ENCODE data around the gene GRID1.

The GRID1 gene

GRCh38 chr10:85666102-85666501 lies 700.5 kb downstream of the GRID1 start:
- TF ChIP-seq, protein P1, sequence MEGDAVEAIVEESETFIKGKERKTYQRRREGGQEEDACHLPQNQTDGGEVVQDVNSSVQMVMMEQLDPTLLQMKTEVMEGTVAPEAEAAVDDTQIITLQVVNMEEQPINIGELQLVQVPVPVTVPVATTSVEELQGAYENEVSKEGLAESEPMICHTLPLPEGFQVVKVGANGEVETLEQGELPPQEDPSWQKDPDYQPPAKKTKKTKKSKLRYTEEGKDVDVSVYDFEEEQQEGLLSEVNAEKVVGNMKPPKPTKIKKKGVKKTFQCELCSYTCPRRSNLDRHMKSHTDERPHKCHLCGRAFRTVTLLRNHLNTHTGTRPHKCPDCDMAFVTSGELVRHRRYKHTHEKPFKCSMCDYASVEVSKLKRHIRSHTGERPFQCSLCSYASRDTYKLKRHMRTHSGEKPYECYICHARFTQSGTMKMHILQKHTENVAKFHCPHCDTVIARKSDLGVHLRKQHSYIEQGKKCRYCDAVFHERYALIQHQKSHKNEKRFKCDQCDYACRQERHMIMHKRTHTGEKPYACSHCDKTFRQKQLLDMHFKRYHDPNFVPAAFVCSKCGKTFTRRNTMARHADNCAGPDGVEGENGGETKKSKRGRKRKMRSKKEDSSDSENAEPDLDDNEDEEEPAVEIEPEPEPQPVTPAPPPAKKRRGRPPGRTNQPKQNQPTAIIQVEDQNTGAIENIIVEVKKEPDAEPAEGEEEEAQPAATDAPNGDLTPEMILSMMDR (conservative IDR thresholded peaks at IDR 0.05): no peak
- no peak overlapping the region for H3K27ac ChIP-seq

DNA sequence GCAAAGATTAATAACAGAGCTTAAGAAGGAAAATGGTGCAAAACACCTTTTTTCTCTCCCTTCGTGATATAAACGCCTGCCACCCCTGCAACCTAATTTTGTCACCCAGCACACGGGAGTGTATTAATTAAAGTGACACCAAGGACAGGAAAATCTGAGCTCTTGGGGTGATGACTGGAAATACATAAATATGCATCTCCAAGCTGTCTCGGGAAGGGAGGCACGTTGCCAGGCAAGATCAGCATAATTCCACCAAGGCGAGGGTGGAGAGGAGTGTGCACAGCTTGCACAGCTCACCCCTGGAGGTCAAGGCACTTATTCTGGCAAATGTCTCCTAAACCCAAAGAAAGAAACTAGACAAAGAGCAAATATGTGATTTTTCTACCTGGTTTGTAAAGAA lies 700.9 kb downstream of the GRID1 start:
- TF ChIP-seq, protein P1 (conservative IDR thresholded peaks at IDR 0.05): no peak
- H3K27ac ChIP-seq: no peak overlapping the region

DNA sequence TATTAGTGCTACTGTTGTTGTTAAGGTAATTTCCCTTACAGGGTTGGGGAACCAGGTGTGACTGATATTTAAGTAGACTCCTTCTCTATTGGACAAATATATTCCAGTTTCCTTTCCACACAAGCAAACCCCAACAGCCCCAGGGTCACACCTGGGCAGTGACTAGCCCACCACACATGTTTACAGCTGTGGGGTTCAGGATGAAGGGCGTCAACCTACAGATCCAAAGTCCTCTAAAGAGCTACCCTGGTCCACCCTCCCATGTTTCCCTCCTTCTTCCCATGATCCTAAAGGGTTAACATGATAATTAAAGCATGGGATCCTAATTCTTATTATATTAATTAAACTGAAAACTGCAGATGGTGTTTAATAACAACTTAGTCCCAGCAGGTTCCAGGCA lies 701.5 kb downstream of the GRID1 start:
- TF ChIP-seq, protein P1 (conservative IDR thresholded peaks at IDR 0.05): no peak
- H3K27ac ChIP-seq: no peak overlapping the region

- TF ChIP-seq, protein P1 (conservative IDR thresholded peaks at IDR 0.05): no peak
- peak overlapping the region; percentile 82 for H3K27ac ChIP-seq
Measured at GRCh38 chr10:85661123-85661522, 705.5 kb downstream of the GRID1 start.

DNA sequence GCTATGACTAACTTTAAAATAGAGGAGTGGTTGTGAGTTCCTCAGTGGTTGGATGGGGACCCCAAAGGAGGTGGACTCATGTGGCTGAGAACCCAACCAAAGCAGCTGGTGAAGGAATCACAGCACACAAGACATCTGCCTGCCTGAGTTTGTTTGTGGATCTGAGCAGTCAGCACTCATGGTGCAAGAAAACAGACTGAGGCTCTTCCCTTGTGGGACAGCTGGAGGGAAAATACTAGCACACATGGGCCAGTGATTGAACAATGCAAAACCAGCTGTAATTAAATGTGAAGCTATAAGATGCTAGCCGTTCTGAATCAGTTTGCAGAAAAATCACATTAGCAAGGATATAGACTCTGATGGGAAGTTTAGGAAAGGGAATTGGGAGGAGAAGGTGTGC lies 707.3 kb downstream of the GRID1 start:
- TF ChIP-seq, protein P1 (conservative IDR thresholded peaks at IDR 0.05): no peak
- no peak overlapping the region for H3K27ac ChIP-seq

GRCh38 chr10:85658518-85658917 lies 708.1 kb downstream of the GRID1 start:
- no peak overlapping the region for H3K27ac ChIP-seq
- TF ChIP-seq, protein P1 (conservative IDR thresholded peaks at IDR 0.05): no peak

- H3K27ac ChIP-seq: no peak overlapping the region
- TF ChIP-seq, protein P1 (conservative IDR thresholded peaks at IDR 0.05): no peak
Measured at GRCh38 chr10:85657476-85658113, 709.0 kb downstream of the GRID1 start.
